ENCODE results near the gene CDK9.
A peak's percentile ranks its signal among the peaks of the same experiment; 100 is the strongest.

Gene CDK9

DNA sequence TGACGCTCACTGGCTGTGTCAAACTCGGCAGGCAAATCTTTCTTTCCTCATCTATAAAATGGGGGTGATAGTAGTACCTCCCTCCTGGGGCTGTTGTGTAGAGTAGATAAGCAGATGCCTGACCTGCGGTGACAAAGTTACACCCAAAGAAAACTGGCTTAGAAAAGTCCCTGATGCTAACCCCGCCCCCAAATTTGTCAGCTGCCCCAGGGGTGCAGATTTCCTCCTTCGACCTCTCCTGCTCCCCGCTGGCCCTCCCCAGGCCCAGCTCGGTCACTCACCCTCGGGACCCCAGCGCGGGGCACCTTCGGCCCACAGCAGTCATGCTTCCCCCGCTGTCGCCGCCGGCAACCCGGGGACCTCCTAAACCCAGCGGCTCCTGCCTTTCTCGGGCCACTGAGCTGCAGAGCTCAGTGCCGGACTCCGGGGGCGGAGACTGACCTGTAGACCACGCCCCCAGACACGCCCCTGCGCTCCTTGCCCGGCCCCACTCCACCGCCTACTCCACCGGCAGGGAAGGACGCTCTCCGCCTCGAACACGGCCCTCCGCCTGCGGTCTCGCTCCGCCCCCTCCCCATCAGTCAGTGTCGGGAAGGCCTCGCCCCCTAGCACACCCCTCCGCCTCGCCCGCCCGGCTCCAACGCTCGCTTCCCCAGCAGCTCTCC lies 14.8 kb upstream of the CDK9 start:
- no peaks in the 10 kb centered on the region for H3K36me3 ChIP-seq (ENCODE audit: control insufficient read depth, insufficient read depth, low read length)
- peak overlapping the region; percentile 48; the same call in 1 of the 2 replicates for H3K4me3 ChIP-seq (ENCODE audit: low read length)
- H3K4me1 ChIP-seq (ENCODE audit: control insufficient read depth, insufficient read depth, low read length) = peaks cover 7% of the 10 kb centered on the region
- H3K27ac ChIP-seq (ENCODE audit: low read length) = no peak overlapping the region
- DNase-seq (ENCODE audit: low read depth, low spot score) = peak; percentile 92
- H3K9me3 ChIP-seq (ENCODE audit: control insufficient read depth, insufficient read depth, low read length) = no peaks in the 10 kb centered on the region
- no CpG with 5 or more reads among the region's 43 CpGs for WGBS (ENCODE audit: insufficient coverage, insufficient read length)
- H3K27me3 ChIP-seq (ENCODE audit: control insufficient read depth, insufficient read depth, low read length) = no peaks in the 10 kb centered on the region

DNA sequence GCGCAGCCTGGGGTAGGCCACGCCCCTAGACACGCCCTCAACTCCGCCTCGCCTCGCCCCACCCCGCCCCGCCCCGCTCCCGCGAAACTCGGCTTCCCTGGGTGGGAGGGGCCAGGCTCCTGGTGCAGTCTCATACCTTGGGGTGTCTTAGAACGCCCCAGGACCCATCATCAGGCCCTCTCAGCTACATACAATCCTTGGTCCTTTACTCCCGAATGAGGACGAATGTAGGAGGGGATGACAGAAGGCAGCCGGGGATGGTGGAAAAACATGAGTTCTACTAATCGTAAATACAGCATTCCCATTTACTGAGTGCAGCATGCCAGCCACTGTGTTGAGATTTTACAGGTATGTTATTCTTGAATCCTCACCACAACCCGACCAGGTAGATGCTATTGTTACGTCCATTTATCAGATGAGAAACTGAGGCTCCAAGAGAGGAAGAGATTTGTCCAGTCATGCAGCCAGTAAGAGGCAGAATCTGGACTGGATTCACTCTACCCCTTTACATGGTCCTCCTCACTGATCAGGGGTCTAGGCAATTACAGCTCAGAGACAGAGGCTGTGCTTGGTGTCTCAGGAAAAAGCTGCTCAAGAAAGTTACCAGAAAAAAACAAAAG lies 14.2 kb upstream of the CDK9 start:
- Histone ChIP-seq H3K27me3 (ENCODE audit: control insufficient read depth, insufficient read depth, low read length) (no peaks in the 10 kb centered on the region), H3K4me3 (ENCODE audit: low read length) (peak overlapping the region; percentile 3; the same call in 1 of the 2 replicates), H3K27ac (ENCODE audit: low read length) (no peak overlapping the region), H3K36me3 (ENCODE audit: control insufficient read depth, insufficient read depth, low read length) (no peaks in the 10 kb centered on the region), H3K4me1 (ENCODE audit: control insufficient read depth, insufficient read depth, low read length) (peaks cover 7% of the 10 kb centered on the region), H3K9me3 (ENCODE audit: control insufficient read depth, insufficient read depth, low read length) (no peaks in the 10 kb centered on the region)
- no peak for DNase-seq (ENCODE audit: low read depth, low spot score)
- WGBS (ENCODE audit: insufficient coverage, insufficient read length) = no CpG with 5 or more reads among the region's 19 CpGs

DNA sequence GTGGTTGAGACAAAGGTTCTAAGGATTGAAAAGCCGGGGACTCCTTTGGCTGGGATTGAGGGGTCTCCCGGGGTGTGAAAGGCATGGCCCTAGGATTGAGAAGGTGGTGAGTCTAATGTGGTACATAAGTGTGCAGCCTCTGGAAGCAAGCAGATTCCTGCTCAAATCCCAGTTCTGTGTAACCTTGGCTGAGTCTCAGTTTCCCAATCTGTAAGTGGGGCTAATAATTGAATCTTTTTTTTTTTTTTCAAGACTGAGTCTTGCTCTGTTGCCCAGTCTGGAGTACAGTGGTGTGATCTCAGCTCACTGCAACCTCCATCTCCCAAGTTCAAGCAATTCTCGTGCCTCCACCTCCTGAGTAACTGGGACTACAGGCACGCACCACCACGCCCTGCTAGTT lies 13.2 kb upstream of the CDK9 start:
- WGBS (ENCODE audit: insufficient coverage, insufficient read length) = no CpG with 5 or more reads among the region's 5 CpGs
- no peaks in the 10 kb centered on the region for H3K9me3 ChIP-seq (ENCODE audit: control insufficient read depth, insufficient read depth, low read length)
- peaks cover 7% of the 10 kb centered on the region for H3K4me1 ChIP-seq (ENCODE audit: control insufficient read depth, insufficient read depth, low read length)
- H3K4me3 ChIP-seq (ENCODE audit: low read length) = no peak overlapping the region
- no peaks in the 10 kb centered on the region for H3K27me3 ChIP-seq (ENCODE audit: control insufficient read depth, insufficient read depth, low read length)
- DNase-seq (ENCODE audit: low read depth, low spot score) = no peak
- H3K36me3 ChIP-seq (ENCODE audit: control insufficient read depth, insufficient read depth, low read length) = no peaks in the 10 kb centered on the region
- no peak overlapping the region for H3K27ac ChIP-seq (ENCODE audit: low read length)

DNA sequence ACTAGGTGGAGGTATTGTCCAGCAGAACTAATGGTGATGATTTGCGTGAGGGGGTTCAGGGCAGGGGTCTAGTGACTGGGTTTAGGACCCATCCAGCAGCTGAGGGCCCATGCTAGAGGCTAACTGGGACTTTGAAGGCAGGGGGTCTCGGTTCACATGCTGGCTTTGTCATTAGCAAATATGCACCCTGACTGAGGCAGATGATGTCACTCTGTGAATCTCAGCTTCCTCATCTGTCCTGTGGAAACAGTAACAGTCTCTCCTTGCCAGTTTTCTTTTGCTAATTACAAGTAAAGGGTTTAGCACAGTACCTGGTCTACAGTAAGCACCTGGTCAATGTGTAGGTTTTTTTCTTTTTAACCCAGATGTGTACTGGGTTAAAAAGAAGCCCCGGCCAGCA lies 12.6 kb upstream of the CDK9 start:
- Histone ChIP-seq H3K27ac (ENCODE audit: low read length) (no peak overlapping the region), H3K4me3 (ENCODE audit: low read length) (no peak overlapping the region), H3K27me3 (ENCODE audit: control insufficient read depth, insufficient read depth, low read length) (no peaks in the 10 kb centered on the region), H3K36me3 (ENCODE audit: control insufficient read depth, insufficient read depth, low read length) (no peaks in the 10 kb centered on the region), H3K9me3 (ENCODE audit: control insufficient read depth, insufficient read depth, low read length) (no peaks in the 10 kb centered on the region), H3K4me1 (ENCODE audit: control insufficient read depth, insufficient read depth, low read length) (peaks cover 7% of the 10 kb centered on the region)
- DNase-seq (ENCODE audit: low read depth, low spot score) = no peak
- WGBS (ENCODE audit: insufficient coverage, insufficient read length) = no CpG with 5 or more reads among the region's 3 CpGs

DNA sequence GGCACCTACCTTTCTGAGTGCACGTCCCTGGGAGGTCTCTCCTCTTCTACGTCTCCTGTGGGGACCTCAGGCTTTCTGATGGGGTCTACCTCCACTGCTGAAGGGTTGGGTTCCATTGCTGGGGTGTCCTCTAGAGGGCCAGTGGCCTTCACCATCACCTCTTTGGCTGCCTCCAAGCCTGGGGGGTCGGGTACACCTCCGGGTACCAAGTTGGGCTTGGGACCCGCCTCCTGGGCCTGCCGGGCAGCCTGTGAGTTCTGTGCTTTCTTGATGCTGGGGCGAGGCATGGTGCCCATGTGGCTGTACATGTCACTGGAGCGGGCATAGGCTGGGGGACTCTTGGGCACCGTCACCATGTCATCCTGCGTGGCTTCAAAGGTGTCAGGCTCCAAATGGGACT lies 11.9 kb upstream of the CDK9 start:
- no CpG with 5 or more reads among the region's 10 CpGs for WGBS (ENCODE audit: insufficient coverage, insufficient read length)
- no peak for DNase-seq (ENCODE audit: low read depth, low spot score)
- Histone ChIP-seq H3K27ac (ENCODE audit: low read length) (no peak overlapping the region), H3K36me3 (ENCODE audit: control insufficient read depth, insufficient read depth, low read length) (no peaks in the 10 kb centered on the region), H3K4me3 (ENCODE audit: low read length) (no peak overlapping the region), H3K4me1 (ENCODE audit: control insufficient read depth, insufficient read depth, low read length) (peaks cover 7% of the 10 kb centered on the region), H3K27me3 (ENCODE audit: control insufficient read depth, insufficient read depth, low read length) (no peaks in the 10 kb centered on the region), H3K9me3 (ENCODE audit: control insufficient read depth, insufficient read depth, low read length) (no peaks in the 10 kb centered on the region)

DNA sequence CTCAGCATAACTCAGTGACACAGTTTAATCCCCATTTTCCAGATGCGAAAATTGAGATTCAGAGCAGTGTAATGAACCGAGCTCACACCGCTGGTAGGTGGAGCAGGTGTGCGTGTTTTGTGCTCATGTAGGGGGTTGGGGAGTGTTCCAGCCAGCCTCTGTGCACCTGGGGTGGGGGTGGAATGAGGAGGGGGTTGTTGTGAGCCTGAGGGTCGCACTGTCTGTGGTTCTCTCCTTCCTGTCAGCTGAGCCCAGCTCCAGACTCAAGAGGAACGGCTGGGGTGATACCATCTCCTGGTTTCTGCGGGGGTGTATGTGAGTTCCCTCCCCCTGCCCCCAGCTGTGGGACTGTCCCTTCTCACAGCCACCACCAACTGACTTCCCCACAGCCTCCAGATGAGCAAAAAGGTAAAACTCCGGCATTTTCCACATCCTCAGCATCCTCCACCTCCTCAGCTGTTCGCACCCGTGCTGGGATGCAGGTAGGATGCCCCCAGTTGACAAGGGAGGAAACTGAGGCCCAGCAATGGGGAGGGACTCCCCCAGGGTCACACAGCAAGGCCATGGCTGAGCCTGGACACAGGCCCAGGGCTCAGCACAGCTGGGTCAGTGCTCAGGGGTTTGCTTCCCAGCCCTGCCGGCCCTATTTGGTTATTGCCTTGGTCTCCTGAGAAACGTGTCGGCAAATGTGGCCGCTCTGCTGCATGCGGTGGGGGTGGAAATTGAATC lies 9.5 kb upstream of the CDK9 start:
- DNase-seq (ENCODE audit: low read depth, low spot score) = no peak
- Histone ChIP-seq H3K9me3 (ENCODE audit: control insufficient read depth, insufficient read depth, low read length) (no peaks in the 10 kb centered on the region), H3K4me3 (ENCODE audit: low read length) (no peak overlapping the region), H3K27ac (ENCODE audit: low read length) (no peak overlapping the region), H3K36me3 (ENCODE audit: control insufficient read depth, insufficient read depth, low read length) (no peaks in the 10 kb centered on the region), H3K4me1 (ENCODE audit: control insufficient read depth, insufficient read depth, low read length) (no peaks in the 10 kb centered on the region), H3K27me3 (ENCODE audit: control insufficient read depth, insufficient read depth, low read length) (no peaks in the 10 kb centered on the region)
- no CpG with 5 or more reads among the region's 15 CpGs for WGBS (ENCODE audit: insufficient coverage, insufficient read length)

DNA sequence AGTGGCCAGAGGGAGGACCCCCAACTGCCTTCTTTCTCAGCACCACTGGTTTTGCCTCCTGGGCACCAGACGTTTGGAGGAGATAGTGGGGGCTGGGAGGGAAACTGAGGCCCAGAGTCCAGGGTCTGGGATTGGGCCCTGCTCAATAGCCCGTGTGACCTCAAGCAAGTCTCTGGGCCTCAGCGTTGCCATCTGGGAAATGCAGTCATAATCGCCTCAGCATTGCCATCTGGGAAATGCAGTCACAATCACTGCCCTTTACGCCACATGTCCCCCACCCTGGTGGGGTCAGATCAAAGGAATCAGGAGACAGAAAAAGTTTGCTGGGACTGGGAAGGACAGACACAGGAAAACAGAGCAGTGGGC lies 8.9 kb upstream of the CDK9 start:
- Histone ChIP-seq H3K27me3 (ENCODE audit: control insufficient read depth, insufficient read depth, low read length) (no peaks in the 10 kb centered on the region), H3K27ac (ENCODE audit: low read length) (no peak overlapping the region), H3K4me3 (ENCODE audit: low read length) (no peak overlapping the region), H3K9me3 (ENCODE audit: control insufficient read depth, insufficient read depth, low read length) (no peaks in the 10 kb centered on the region), H3K36me3 (ENCODE audit: control insufficient read depth, insufficient read depth, low read length) (no peaks in the 10 kb centered on the region), H3K4me1 (ENCODE audit: control insufficient read depth, insufficient read depth, low read length) (no peaks in the 10 kb centered on the region)
- no CpG with 5 or more reads among the region's 5 CpGs for WGBS (ENCODE audit: insufficient coverage, insufficient read length)
- no peak for DNase-seq (ENCODE audit: low read depth, low spot score)

DNA sequence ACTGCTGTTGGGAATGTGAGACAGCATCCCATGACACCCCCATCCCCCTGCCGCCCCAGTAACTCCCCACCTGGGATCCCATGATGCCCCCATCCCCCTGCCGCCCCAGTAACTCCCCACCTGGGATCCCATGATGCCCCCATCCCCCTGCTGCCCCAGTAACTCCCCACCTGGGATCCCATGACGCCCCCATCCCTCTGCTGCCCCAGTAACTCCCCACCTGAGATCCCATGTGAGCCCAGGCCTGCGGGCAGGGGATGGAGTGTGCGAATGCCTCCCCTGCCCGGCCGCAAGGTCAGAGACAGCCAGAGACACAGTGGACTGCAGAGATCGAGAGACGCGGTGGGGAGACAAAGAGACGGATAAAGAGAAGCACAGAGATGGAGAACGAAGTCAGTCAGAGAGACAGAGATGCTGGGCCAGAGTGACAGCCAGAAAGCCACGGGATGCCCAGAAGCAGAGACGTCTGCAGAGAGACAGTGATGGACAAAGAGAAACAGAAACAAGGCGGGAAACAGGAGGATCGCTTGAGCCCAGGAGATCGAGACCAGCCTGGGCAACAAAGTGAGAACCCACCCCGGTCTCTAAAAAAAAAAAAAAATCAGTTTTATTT lies 8.4 kb upstream of the CDK9 start:
- WGBS (ENCODE audit: insufficient coverage, insufficient read length) = no CpG with 5 or more reads among the region's 18 CpGs
- no peak for DNase-seq (ENCODE audit: low read depth, low spot score)
- Histone ChIP-seq H3K27me3 (ENCODE audit: control insufficient read depth, insufficient read depth, low read length) (no peaks in the 10 kb centered on the region), H3K4me3 (ENCODE audit: low read length) (no peak overlapping the region), H3K36me3 (ENCODE audit: control insufficient read depth, insufficient read depth, low read length) (no peaks in the 10 kb centered on the region), H3K27ac (ENCODE audit: low read length) (no peak overlapping the region), H3K4me1 (ENCODE audit: control insufficient read depth, insufficient read depth, low read length) (no peaks in the 10 kb centered on the region), H3K9me3 (ENCODE audit: control insufficient read depth, insufficient read depth, low read length) (no peaks in the 10 kb centered on the region)

DNA sequence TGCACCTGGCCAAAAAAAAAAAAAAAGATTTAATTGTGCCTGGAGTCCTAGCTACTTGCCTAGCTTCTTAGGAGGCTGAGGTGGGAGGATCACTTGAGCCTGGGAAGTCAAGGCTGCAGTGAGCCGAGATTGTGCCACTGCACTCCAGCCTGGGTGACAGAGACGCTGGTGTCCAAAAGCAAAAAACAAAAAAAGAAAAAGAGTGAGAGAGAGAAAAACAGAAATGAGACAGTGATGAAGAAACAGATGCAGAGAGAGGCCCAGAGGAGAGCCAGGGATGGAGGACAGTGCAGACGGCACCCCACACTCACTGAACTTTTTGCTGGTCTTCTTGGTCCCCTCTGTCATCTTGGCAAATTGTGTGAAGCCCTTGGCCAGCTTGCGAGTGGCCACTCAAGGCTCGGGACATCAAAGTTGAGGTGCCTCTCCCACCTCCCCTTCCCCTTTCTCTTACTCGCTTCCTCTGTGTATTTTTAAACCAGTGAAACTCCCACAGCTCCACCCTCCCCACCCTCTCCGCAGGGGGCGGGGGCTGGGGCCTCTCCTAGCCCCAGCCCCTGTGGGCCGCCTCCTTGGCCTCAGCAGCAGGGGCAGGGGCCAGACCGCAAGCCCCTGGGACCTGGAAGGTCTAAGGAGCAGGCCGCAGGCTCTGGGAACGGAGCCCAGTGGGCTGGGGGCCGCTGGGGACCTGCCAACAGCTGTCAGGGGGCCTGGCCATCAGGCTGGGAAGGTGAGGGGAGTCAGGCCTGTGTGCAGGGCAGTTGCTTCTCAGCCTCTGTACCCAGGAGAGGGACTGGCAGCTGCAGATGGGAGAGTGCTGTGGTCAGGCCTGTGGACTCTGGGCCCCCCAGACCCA lies 7.3 kb upstream of the CDK9 start, which contains the start of gene SH2D3C:
Gene SH2D3C (minus strand): TSS at position 387 of the 856 bp plus-strand sequence. CDS start 39 bp downstream, at position 348.
- Histone ChIP-seq H3K27ac (ENCODE audit: low read length) (no peak within 1 kb of the TSS), H3K36me3 (ENCODE audit: control insufficient read depth, insufficient read depth, low read length) (no peaks in the 10 kb centered on the region), H3K4me1 (ENCODE audit: control insufficient read depth, insufficient read depth, low read length) (no peaks in the 10 kb centered on the region), H3K9me3 (ENCODE audit: control insufficient read depth, insufficient read depth, low read length) (no peaks in the 10 kb centered on the region), H3K27me3 (ENCODE audit: control insufficient read depth, insufficient read depth, low read length) (no peaks in the 10 kb centered on the region), H3K4me3 (ENCODE audit: low read length) (no peak within 1 kb of the TSS)
- no CpG with 5 or more reads among the region's 13 CpGs for WGBS (ENCODE audit: insufficient coverage, insufficient read length)
- DNase-seq (ENCODE audit: low read depth, low spot score) = no peak

Data from iPS DF 6.9 (cell line).